ENCODE measurements around the gene SHOC2.

DNA sequence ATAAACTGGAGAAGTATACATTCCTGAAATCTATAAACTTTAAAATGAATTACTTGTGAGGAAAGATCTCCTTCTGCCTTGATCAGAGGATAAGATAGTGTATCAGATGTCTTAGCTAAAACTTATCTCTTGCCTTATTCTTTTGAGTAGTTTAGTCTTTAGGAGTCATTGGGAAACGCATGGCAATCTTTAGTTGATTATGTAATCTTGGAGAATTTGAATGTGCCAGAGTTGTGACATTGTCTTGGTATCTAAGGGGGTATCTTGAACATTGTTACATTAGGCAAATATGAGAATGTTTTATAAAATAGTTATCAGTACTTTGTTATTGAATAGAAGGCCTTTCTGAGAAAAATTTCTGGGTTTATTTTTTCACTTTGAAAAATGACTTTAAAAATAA lies 95.8 kb downstream of the SHOC2 start:
- TF ChIP-seq EZH2 (IDR thresholded peaks at IDR 0.05; ENCODE audit: low read depth, unreplicated experiment) (no peak), POLR2AphosphoS5 (IDR thresholded peaks at IDR 0.05; ENCODE audit: low read depth) (no peak), CREB1 (CRISPR knock-in tag; IDR thresholded peaks at IDR 0.05; ENCODE audit: low read depth) (no peak), EZH2phosphoT487 (IDR thresholded peaks at IDR 0.05; ENCODE audit: unreplicated experiment) (no peak), NANOG (IDR thresholded peaks at IDR 0.05; ENCODE audit: borderline replicate concordance) (no peak)
- TF ChIP-seq, protein P1, sequence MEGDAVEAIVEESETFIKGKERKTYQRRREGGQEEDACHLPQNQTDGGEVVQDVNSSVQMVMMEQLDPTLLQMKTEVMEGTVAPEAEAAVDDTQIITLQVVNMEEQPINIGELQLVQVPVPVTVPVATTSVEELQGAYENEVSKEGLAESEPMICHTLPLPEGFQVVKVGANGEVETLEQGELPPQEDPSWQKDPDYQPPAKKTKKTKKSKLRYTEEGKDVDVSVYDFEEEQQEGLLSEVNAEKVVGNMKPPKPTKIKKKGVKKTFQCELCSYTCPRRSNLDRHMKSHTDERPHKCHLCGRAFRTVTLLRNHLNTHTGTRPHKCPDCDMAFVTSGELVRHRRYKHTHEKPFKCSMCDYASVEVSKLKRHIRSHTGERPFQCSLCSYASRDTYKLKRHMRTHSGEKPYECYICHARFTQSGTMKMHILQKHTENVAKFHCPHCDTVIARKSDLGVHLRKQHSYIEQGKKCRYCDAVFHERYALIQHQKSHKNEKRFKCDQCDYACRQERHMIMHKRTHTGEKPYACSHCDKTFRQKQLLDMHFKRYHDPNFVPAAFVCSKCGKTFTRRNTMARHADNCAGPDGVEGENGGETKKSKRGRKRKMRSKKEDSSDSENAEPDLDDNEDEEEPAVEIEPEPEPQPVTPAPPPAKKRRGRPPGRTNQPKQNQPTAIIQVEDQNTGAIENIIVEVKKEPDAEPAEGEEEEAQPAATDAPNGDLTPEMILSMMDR (conservative IDR thresholded peaks at IDR 0.05; ENCODE audit: low read depth in 2 of 2) = no peak
